T-helper 22 cell (primary cell): ENCODE measurements around the gene COQ8A.
"Not testable (repeated sequence)": the region's sequence is repeated elsewhere in the genome, so short reads cannot be mapped to it uniquely, and the experiment has no call there.

Source experiments
- DNase-seq: peaks from one replicate; pipeline ENCODE4 v3.0.0-alpha.2; 2020; ENCODE audit warnings: low read depth

The COQ8A gene

GRCh38 chr1:226953175-226953800 lies 13.2 kb downstream of the COQ8A start:
- DNase-seq, result no peak

GRCh38 chr1:226954337-226954736 lies 14.2 kb downstream of the COQ8A start:
- no peak for DNase-seq

- no peak for DNase-seq
These were observed 14.7 kb downstream of the COQ8A start for GRCh38 chr1:226954777-226955176.

GRCh38 chr1:226955857-226956256 lies 15.8 kb downstream of the COQ8A start:
- not testable (repeated sequence) for DNase-seq

GRCh38 chr1:226956942-226957713 lies 17.0 kb downstream of the COQ8A start:
- no peak for DNase-seq

GRCh38 chr1:226957714-226958113 lies 17.6 kb downstream of the COQ8A start:
- no peak for DNase-seq

GRCh38 chr1:226958300-226958699 lies 18.2 kb downstream of the COQ8A start:
- no peak for DNase-seq

GRCh38 chr1:226960256-226960655 lies 20.2 kb downstream of the COQ8A start:
- DNase-seq, result no peak

GRCh38 chr1:226960944-226961765 lies 21.1 kb downstream of the COQ8A start:
- DNase-seq, result no peak

- DNase-seq, result no peak
These were observed 22.6 kb downstream of the COQ8A start for GRCh38 chr1:226962421-226963391.

- DNase-seq, result no peak
These were observed 24.0 kb downstream of the COQ8A start for GRCh38 chr1:226964068-226964425.

- DNase-seq, result no peak
These were observed 24.8 kb downstream of the COQ8A start for GRCh38 chr1:226964611-226965486.

- no peak for DNase-seq
These were observed 25.7 kb downstream of the COQ8A start for GRCh38 chr1:226965581-226966440.

- no peak for DNase-seq
These were observed 26.6 kb downstream of the COQ8A start for GRCh38 chr1:226966683-226967082.

- no peak for DNase-seq
These were observed 27.6 kb downstream of the COQ8A start for GRCh38 chr1:226967665-226968064.

GRCh38 chr1:226971765-226972164 lies 31.7 kb downstream of the COQ8A start:
- no peak for DNase-seq

- no peak for DNase-seq
These were observed 32.8 kb downstream of the COQ8A start for GRCh38 chr1:226972931-226973330.

GRCh38 chr1:226973371-226973897 lies 33.3 kb downstream of the COQ8A start:
- no peak for DNase-seq

- no peak for DNase-seq
These were observed 33.9 kb downstream of the COQ8A start for GRCh38 chr1:226973898-226974543.
